ENCODE results near the gene RNF32.

DNA sequence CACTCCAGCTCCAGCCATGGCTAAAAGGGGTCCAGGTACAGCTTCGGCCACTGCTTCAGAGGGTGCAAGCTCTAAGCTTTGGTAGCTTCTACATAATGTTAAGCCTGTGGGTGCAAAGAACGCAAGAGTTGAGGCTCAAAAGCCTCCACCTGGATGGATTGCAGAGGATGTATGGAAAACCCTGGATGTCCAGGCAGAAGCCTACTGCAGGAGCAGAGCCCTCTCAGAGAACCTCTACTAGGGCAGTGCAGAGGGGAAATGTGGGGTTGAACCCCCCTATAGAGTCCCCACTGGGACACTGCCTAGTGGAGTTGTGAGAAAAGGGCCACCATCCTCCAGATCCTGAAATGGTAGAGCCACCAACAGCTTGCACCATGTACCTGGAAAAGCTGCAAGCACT lies 10.7 kb upstream of the RNF32 start:
- no peak for TF ChIP-seq POLR2A (IDR thresholded peaks at IDR 0.05)
- TF ChIP-seq, protein P1, sequence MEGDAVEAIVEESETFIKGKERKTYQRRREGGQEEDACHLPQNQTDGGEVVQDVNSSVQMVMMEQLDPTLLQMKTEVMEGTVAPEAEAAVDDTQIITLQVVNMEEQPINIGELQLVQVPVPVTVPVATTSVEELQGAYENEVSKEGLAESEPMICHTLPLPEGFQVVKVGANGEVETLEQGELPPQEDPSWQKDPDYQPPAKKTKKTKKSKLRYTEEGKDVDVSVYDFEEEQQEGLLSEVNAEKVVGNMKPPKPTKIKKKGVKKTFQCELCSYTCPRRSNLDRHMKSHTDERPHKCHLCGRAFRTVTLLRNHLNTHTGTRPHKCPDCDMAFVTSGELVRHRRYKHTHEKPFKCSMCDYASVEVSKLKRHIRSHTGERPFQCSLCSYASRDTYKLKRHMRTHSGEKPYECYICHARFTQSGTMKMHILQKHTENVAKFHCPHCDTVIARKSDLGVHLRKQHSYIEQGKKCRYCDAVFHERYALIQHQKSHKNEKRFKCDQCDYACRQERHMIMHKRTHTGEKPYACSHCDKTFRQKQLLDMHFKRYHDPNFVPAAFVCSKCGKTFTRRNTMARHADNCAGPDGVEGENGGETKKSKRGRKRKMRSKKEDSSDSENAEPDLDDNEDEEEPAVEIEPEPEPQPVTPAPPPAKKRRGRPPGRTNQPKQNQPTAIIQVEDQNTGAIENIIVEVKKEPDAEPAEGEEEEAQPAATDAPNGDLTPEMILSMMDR (IDR thresholded peaks at IDR 0.05): no peak
